K562 (cell line): ENCODE results near the gene ELL3. TPM values are rescaled to one million over a fixed set of nuclear protein-coding genes. Genes with fewer than 3 reads are reported as not detected.

Source experiments
- ATAC-seq: fragments of 200-7000 bp; cut with Tn5 transposase; 3 replicates; pipeline ENCODE4 v1.9.1; 2020; ENCODE audit warnings: moderate library complexity
- BruUV-seq: library from RNA; stranded (reverse); fragments of 400-500 nt; replicated peaks from 2 replicates; lab custom pipeline; 2021; lab: Mats Ljungman, UMichigan
- CTCF ChIA-PET: fragments of 300-600 bp; formaldehyde crosslinking; extraction: SDS; loops from one replicate; lab custom pipeline; 2021; ENCODE audit warnings: low intra/inter-chr PET ratio; lab: Yijun Ruan, JAX
- POLR2A ChIA-PET: fragments of 300-600, 350-650 bp; sonication (Branson Sonifier 250); formaldehyde crosslinking; extraction: SDS; loops from one replicate; lab custom pipeline; 2021; ENCODE audit warnings: antibody characterized with exemption, inconsistent platforms; lab: Yijun Ruan, JAX
- DNase-seq, 4 experiments: peaks; one replicate each; pipeline versions ENCODE4 v3.0.0 to v3.0.0-alpha.2; 2011 to 2018; ENCODE audit warnings: low spot score in 3 of 4, mixed read lengths in 3 of 4; ENCODE audit errors: extremely low read depth in 1 of 4
- FAIRE-seq: peaks from 2 replicates; lab custom pipeline; 2011; peaks lifted over from hg19 to GRCh38; lab: Jason Lieb, UNC
- H2AFZ ChIP-seq: 2 replicates; pipeline ENCODE4 v1.6.0; 2011; ENCODE audit warnings: low read depth, low read length, control low read depth, inconsistent platforms
- H3K27ac ChIP-seq: fragments of 200-600 bp; 3 replicates; pipeline ENCODE4 v1.8.0; 2011; ENCODE audit warnings: low read depth, mild to moderate bottlenecking, control low read depth, inconsistent platforms, low read length, moderate library complexity, mixed read lengths; ENCODE audit errors: extremely low read depth
- H3K27me3 ChIP-seq, 2 experiments: fragments of 300-600 bp in 1 of 2; 2 replicates in 1 of 2; 3 replicates in 1 of 2; pipeline versions ENCODE4 v1.6.0 to v1.8.0; 2011; ENCODE audit warnings: inconsistent platforms in 2 of 2, low read length in 2 of 2, mild to moderate bottlenecking in 1 of 2, mixed read lengths in 1 of 2, moderate library complexity in 1 of 2; ENCODE audit not compliant: control insufficient read depth in 2 of 2, insufficient read depth in 2 of 2
- H3K36me3 ChIP-seq: fragments of 300-600 bp; 3 replicates; pipeline ENCODE4 v1.8.0; 2011; ENCODE audit warnings: mild to moderate bottlenecking, low read length, inconsistent platforms; ENCODE audit not compliant: control insufficient read depth, insufficient read depth
- H3K4me1 ChIP-seq, 2 experiments: fragments of 200-600 bp in 1 of 2; replicated peaks in 1 of 2; 2 replicates in 1 of 2; 3 replicates in 1 of 2; pipeline versions ENCODE4 v1.5.1 to v1.8.0; 2011; ENCODE audit warnings: inconsistent platforms in 2 of 2, low read length in 2 of 2, mild to moderate bottlenecking in 1 of 2, mixed read lengths in 1 of 2, moderate library complexity in 1 of 2; ENCODE audit not compliant: control insufficient read depth in 2 of 2, insufficient read depth in 2 of 2
- H3K4me2 ChIP-seq: 2 replicates; pipeline ENCODE4 v1.6.1; 2011; ENCODE audit warnings: low read length, control low read depth, inconsistent platforms, mixed read lengths; ENCODE audit not compliant: insufficient read depth
- H3K4me3 ChIP-seq: fragments of 200-600 bp; sonication (generic), shearing (Covaris generic); 2 replicates; pipeline ENCODE4 v1.5.1; 2016; ENCODE audit warnings: control low read depth, inconsistent platforms
- H3K79me2 ChIP-seq: fragments of 200-600 bp; 3 replicates; pipeline ENCODE4 v1.8.0; 2011; ENCODE audit warnings: low read length, inconsistent platforms; ENCODE audit not compliant: control insufficient read depth, insufficient read depth
- H3K9ac ChIP-seq, 2 experiments: 2 replicates each; pipeline versions ENCODE4 v1.6.0 to v1.6.1; 2011; ENCODE audit warnings: low read depth in 2 of 2, low read length in 2 of 2, control low read depth in 1 of 2, inconsistent platforms in 1 of 2, mild to moderate bottlenecking in 1 of 2, mixed read lengths in 1 of 2; ENCODE audit not compliant: insufficient read depth in 1 of 2
- H3K9me1 ChIP-seq: one replicate; pipeline ENCODE4 v1.6.0; 2011; ENCODE audit warnings: inconsistent platforms, mild to moderate bottlenecking, low read length, moderate library complexity; ENCODE audit not compliant: control insufficient read depth, insufficient read depth
- H3K9me3 ChIP-seq: replicated peaks from 2 replicates; pipeline ENCODE4 v1.5.1; 2011; ENCODE audit warnings: low read depth, low read length, inconsistent platforms; ENCODE audit not compliant: control insufficient read depth, insufficient read depth
- H4K20me1 ChIP-seq: replicated peaks from 2 replicates; pipeline ENCODE4 v1.6.1; 2011; ENCODE audit warnings: low read length, inconsistent platforms, mixed read lengths; ENCODE audit not compliant: control insufficient read depth, insufficient read depth
- ERF ChIP-seq: fragments of 450-650 bp; formaldehyde crosslinking; IDR thresholded peaks from 2 replicates; pipeline ENCODE4 v1.4.0; 2020; ENCODE audit warnings: mild to moderate bottlenecking, mixed read lengths
- ETS2 ChIP-seq: IDR thresholded peaks from 2 replicates; pipeline ENCODE4 v1.6.1; 2016; ENCODE audit warnings: borderline replicate concordance, missing genetic modification characterization, mild to moderate bottlenecking, moderate library complexity, missing compliant biosample characterization; ENCODE audit not compliant: poor library complexity, severe bottlenecking
- NFIX ChIP-seq: fragments of 250-450 bp; sonication (Bioruptor Pico); IDR thresholded peaks from 2 replicates; pipeline ENCODE4 v1.4.0; 2020; ENCODE audit warnings: low read depth, mild to moderate bottlenecking, moderate library complexity
- SP1 ChIP-seq: sonication (generic); formaldehyde crosslinking; IDR thresholded peaks from 2 replicates; pipeline ENCODE4 v1.8.1; 2022; ENCODE audit warnings: mild to moderate bottlenecking, missing genetic modification reagents
- TAF7 ChIP-seq: fragments of 450-650 bp; IDR thresholded peaks from 2 replicates; pipeline ENCODE4 v1.6.1; 2016; ENCODE audit warnings: missing genetic modification characterization, missing compliant biosample characterization
- WGBS: fragments of 100-300 bp; shearing (Covaris generic); methylation state at CpG from one replicate; pipeline ENCODE4 v1.1.6; 2016; ENCODE audit warnings: low coverage, mixed read lengths; ENCODE audit not compliant: insufficient coverage; ENCODE audit errors: missing lambda C conversion rate; 5-methylcytosine and 5-hydroxymethylcytosine counted together
- in situ Hi-C: fragments of 300-500 bp; cut with MboI; formaldehyde crosslinking; loops from 4 replicates; pipeline ENCODE4 v1.15.0; 2018; ENCODE audit warnings: inconsistent platforms, mixed read lengths
- intact Hi-C: fragments of 100-400 bp; cut with micrococcal nuclease; formaldehyde crosslinking; loops from 2 replicates; pipeline ENCODE4 v1.14.2; 2022
- polyA plus RNA-seq, 8 experiments: library from polyadenylated mRNA; depleted of rRNA in 4 of 8; stranded (reverse) in 5 of 8; unstranded in 3 of 8; fragments of >200 nt; fragmentation: Nextera tagmentation in 2 of 8; fragmentation: Illumina TruSeq in 1 of 8; extraction: Ambion mirVana in 2 of 8; extraction: Trizol in 1 of 8; gene quantifications; 2 replicates each; pipeline versions ENCODE4 v1.2.1 to v1.2.3, GENCODE V29; 2011 to 2014; ENCODE audit warnings: inconsistent platforms in 1 of 8, missing spikeins in 1 of 8
- total RNA-seq, 7 experiments: library from RNA; depleted of rRNA in 6 of 7; stranded (reverse); fragments of >200 nt in 6 of 7; fragmentation: Illumina TruSeq in 2 of 7; extraction: Trizol in 2 of 7; gene quantifications; 2 replicates each; pipeline versions ENCODE4 v1.2.1 to v1.2.3, GENCODE V29; 2011 to 2021; ENCODE audit warnings: low replicate concordance in 1 of 7
- TF ChIP-seq, protein P1 (sequence below): sonication (generic); formaldehyde crosslinking; IDR thresholded peaks from 2 replicates; pipeline ENCODE4 v1.8.1; 2023; ENCODE audit warnings: mild to moderate bottlenecking, missing genetic modification reagents
- TF ChIP-seq, protein P2 (sequence below): fragments of 250-450 bp; sonication (Bioruptor Pico); IDR thresholded peaks from 2 replicates; pipeline ENCODE4 v1.5.0; 2021

Gene ELL3
- total and polyA plus RNA-seq, 9 of the 15 experiments (the other 6 are each of a cell fraction or from before 2014, with no cell fraction given) = 0.80 to 5.2 (median 2.6) TPM

GRCh38 chr15:43751885-43752284, 24.9 kb downstream of the ELL3 start:
- H3K27me3 ChIP-seq = no peaks in the 10 kb centered on the region
- peaks cover 90% of the 10 kb centered on the region for H3K79me2 ChIP-seq
- H3K4me3 ChIP-seq = no peak overlapping the region
- TF ChIP-seq ERF (CRISPR knock-in tag) (no peak), NFIX (no peak), ETS2 (tag) (no peak), TAF7 (tag) (no peak), SP1 (no peak)
- TF ChIP-seq, protein P1, sequence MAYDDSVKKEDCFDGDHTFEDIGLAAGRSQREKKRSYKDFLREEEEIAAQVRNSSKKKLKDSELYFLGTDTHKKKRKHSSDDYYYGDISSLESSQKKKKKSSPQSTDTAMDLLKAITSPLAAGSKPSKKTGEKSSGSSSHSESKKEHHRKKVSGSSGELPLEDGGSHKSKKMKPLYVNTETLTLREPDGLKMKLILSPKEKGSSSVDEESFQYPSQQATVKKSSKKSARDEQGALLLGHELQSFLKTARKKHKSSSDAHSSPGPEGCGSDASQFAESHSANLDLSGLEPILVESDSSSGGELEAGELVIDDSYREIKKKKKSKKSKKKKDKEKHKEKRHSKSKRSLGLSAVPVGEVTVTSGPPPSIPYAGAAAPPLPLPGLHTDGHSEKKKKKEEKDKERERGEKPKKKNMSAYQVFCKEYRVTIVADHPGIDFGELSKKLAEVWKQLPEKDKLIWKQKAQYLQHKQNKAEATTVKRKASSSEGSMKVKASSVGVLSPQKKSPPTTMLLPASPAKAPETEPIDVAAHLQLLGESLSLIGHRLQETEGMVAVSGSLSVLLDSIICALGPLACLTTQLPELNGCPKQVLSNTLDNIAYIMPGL (CRISPR knock-in tag) = no peak
- TF ChIP-seq, protein P2, sequence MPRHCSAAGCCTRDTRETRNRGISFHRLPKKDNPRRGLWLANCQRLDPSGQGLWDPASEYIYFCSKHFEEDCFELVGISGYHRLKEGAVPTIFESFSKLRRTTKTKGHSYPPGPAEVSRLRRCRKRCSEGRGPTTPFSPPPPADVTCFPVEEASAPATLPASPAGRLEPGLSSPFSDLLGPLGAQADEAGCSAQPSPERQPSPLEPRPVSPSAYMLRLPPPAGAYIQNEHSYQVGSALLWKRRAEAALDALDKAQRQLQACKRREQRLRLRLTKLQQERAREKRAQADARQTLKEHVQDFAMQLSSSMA (CRISPR knock-in tag) = no peak
- TF ChIP-seq, all 486 proteins: peak for 0
- WGBS = 66% methylated on average over 6 of the region's 6 CpGs
- H3K4me2 ChIP-seq = no peak overlapping the region
- DNase-seq (no peak), ATAC-seq (no peak), FAIRE-seq (no peak)
- ChIA-PET POLR2A (no interaction called here), CTCF (no interaction called here)
- no peak overlapping the region for H3K9ac ChIP-seq
- intact Hi-C loops (no loop called here), in situ Hi-C loops (no loop called here)
- peaks cover 0 to 8% of the 10 kb centered on the region in 2 experiments; a peak in 2 of 5 replicates for H3K4me1 ChIP-seq
- H3K36me3 ChIP-seq = peaks cover 82% of the 10 kb centered on the region
- H3K27ac ChIP-seq = no peak overlapping the region
- no peaks in the 10 kb centered on the region for H3K9me1 ChIP-seq
- H3K9me3 ChIP-seq = no peaks in the 10 kb centered on the region
- H4K20me1 ChIP-seq = peaks cover 22% of the 10 kb centered on the region; the same call in 1 of the 2 replicates
- H2AFZ ChIP-seq = no peak overlapping the region
- BruUV-seq = no TSS peak
